Sigmoid colon (tissue), 7 donors: ENCODE measurements around the gene PUS10. TPM values are rescaled to one million over a fixed set of nuclear protein-coding genes. Genes with fewer than 3 reads are reported as not detected.

ENCODE experiments used
- DNase-seq: peaks from one replicate; pipeline ENCODE4 v3.0.0-alpha.2; 2019
- H3K27ac ChIP-seq, 4 donors: fragments of 200-600 bp; sonication (generic); one replicate each; pipeline ENCODE4 v1.5.1; 2016 to 2019; ENCODE audit warnings: mild to moderate bottlenecking in 1 of 4
- H3K27me3 ChIP-seq, 3 donors: fragments of 200-600 bp; sonication (generic); one replicate each; pipeline ENCODE4 v1.5.1; 2019; ENCODE audit warnings: mild to moderate bottlenecking in 1 of 3
- H3K36me3 ChIP-seq, 4 donors: fragments of 200-600 bp; sonication (generic); one replicate each; pipeline ENCODE4 v1.5.1; 2016 to 2019
- H3K4me1 ChIP-seq, 4 donors: fragments of 200-600 bp; sonication (generic); one replicate each; pipeline ENCODE4 v1.5.1; 2017 to 2019
- H3K4me3 ChIP-seq, 4 donors: fragments of 200-600 bp; sonication (generic); one replicate each; pipeline ENCODE4 v1.5.1; 2017 to 2019; ENCODE audit warnings: mild to moderate bottlenecking in 2 of 4, moderate library complexity in 1 of 4
- H3K9me3 ChIP-seq, 4 donors: fragments of 200-600 bp in 3 of 4; sonication (generic) in 3 of 4; one replicate each; pipeline versions ENCODE4 v1.5.1 to v1.6.1; 2013 to 2019
- EP300 ChIP-seq, 4 donors: sonication (generic); formaldehyde crosslinking; IDR thresholded peaks; one replicate each; pipeline ENCODE4 v1.6.1; 2017; ENCODE audit warnings: antibody characterized with exemption in 4 of 4
- POLR2A ChIP-seq, 2 donors: fragments of 450-650 bp; IDR thresholded peaks; one replicate each; pipeline ENCODE4 v1.6.1; 2016; ENCODE audit warnings: antibody characterized with exemption in 2 of 2, mild to moderate bottlenecking in 2 of 2, moderate library complexity in 2 of 2
- POLR2AphosphoS5 ChIP-seq, 4 donors: sonication (generic); formaldehyde crosslinking; IDR thresholded peaks; one replicate each; pipeline ENCODE4 v1.6.1; 2017; ENCODE audit warnings: antibody characterized with exemption in 4 of 4
- WGBS, 2 donors: extraction: QIAGEN DNeasy Blood & Tissue Kit; methylation state at CpG; one replicate each; pipeline ENCODE4 v1.1.7; 2013; 5-methylcytosine and 5-hydroxymethylcytosine counted together
- intact Hi-C: fragments of 100-400 bp; cut with DNase I; formaldehyde crosslinking; loops from one replicate; pipeline ENCODE4 v1.15.1; 2023
- polyA plus RNA-seq, 3 donors: library from polyadenylated mRNA; stranded (reverse); fragments of 200-250 nt; gene quantifications; one replicate each; pipeline ENCODE4 v1.2.3, GENCODE V29; 2013
- total RNA-seq, 4 donors: library from RNA; depleted of rRNA; stranded (reverse); fragments of >200 nt; gene quantifications; one replicate each; pipeline ENCODE4 v1.1.0, GENCODE V29; 2016
- TF ChIP-seq, protein P1 (sequence below), 4 experiments: fragments of 450-650 bp in 3 of 4; fragments of 200-600 bp in 1 of 4; IDR thresholded peaks; one replicate each; pipeline ENCODE4 v1.5.1; 2016 to 2019; ENCODE audit warnings: antibody characterized with exemption in 4 of 4, mild to moderate bottlenecking in 3 of 4, moderate library complexity in 2 of 4
- donor health status: healthy with polysubstance abuse.
- donor health status: Bipolar disorder and iron deficiency.
- donor health status: healthy.

The PUS10 gene
- total and polyA plus RNA-seq, 7 donors: 3.1 to 8.3 (median 5.0) TPM

DNA sequence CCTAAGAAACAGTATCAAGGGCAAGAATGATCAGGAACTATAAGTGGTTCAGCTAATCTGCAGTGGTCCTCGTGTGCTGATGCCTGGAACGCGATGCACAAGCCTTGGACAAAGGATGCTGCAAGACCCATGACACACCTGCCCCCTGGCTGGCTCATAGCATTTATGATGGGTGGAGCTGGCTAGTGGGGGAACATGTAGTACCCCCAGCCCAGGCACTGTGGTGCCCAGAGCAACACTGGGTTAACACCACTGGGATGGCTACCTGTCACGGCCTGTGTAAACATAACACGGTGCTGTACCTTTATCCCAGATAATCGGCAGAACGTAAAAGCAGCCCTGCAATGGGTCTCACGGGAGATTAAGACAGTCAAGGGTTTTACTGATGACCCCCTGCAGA lies 60.8 kb downstream of the PUS10 start:
- intact Hi-C loops: no loop called here
- Histone ChIP-seq H3K4me1 (no peaks in the 10 kb centered on the region), H3K4me3 (no peak overlapping the region), H3K9me3 (no peaks in the 10 kb centered on the region), H3K27me3 (no peaks in the 10 kb centered on the region), H3K36me3 (peaks cover 0 to 11% (median 0%) of the 10 kb centered on the region in 4 donors), H3K27ac (no peak overlapping the region)
- no peak for TF ChIP-seq POLR2AphosphoS5 (IDR thresholded peaks at IDR 0.05)
- TF ChIP-seq POLR2A (IDR thresholded peaks at IDR 0.05): no peak
- TF ChIP-seq EP300 (IDR thresholded peaks at IDR 0.05): no peak
- TF ChIP-seq, protein P1, sequence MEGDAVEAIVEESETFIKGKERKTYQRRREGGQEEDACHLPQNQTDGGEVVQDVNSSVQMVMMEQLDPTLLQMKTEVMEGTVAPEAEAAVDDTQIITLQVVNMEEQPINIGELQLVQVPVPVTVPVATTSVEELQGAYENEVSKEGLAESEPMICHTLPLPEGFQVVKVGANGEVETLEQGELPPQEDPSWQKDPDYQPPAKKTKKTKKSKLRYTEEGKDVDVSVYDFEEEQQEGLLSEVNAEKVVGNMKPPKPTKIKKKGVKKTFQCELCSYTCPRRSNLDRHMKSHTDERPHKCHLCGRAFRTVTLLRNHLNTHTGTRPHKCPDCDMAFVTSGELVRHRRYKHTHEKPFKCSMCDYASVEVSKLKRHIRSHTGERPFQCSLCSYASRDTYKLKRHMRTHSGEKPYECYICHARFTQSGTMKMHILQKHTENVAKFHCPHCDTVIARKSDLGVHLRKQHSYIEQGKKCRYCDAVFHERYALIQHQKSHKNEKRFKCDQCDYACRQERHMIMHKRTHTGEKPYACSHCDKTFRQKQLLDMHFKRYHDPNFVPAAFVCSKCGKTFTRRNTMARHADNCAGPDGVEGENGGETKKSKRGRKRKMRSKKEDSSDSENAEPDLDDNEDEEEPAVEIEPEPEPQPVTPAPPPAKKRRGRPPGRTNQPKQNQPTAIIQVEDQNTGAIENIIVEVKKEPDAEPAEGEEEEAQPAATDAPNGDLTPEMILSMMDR (IDR thresholded peaks at IDR 0.05): no peak
- no peak for DNase-seq
- WGBS, 2 donors: 58 to 84% methylated on average over 8 of the region's 8 CpGs

GRCh38 chr2:60954139-60954538 lies 63.9 kb downstream of the PUS10 start:
- Histone ChIP-seq H3K36me3 (peaks cover 0 to 11% (median 0%) of the 10 kb centered on the region in 4 donors), H3K27ac (no peak overlapping the region), H3K4me3 (no peak overlapping the region), H3K4me1 (no peaks in the 10 kb centered on the region), H3K9me3 (no peaks in the 10 kb centered on the region), H3K27me3 (no peaks in the 10 kb centered on the region)
- TF ChIP-seq POLR2AphosphoS5 (IDR thresholded peaks at IDR 0.05) (no peak), EP300 (IDR thresholded peaks at IDR 0.05) (no peak), POLR2A (IDR thresholded peaks at IDR 0.05) (no peak)
- TF ChIP-seq, protein P1 (IDR thresholded peaks at IDR 0.05): no peak
- no peak for DNase-seq
- intact Hi-C loops: no loop called here
- 66 to 80% methylated on average over 2 of the region's 2 CpGs for WGBS, 2 donors

DNA sequence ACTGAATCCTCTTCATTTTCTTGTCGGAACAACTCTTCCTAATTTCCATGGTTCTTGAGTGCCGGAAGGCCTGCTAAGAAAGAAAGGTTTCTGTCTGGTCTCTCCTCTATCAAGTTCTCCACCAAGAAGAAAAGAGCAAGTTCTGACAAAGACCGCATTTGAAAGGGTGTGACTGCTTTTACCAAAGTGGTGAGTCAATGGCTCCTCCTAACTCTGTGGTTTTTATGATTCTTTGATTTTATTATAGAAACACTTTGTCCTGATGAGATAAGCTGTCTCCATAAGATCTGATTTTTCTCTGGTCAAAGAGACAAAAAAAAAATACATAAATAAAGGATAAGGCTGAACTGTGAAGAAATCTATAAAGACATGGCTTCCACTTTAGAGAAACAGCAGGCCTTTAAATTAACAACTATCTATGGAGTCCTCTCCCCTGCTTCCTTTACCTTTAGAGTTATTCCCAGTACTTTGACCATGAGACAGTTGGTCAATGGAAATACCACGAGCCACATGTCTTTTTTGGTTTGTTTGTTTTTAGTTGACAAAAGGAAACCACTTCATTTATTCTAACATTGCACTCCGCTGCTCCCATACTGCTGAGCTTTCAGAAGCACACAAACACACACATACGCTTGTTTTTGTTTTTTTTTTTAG lies 69.0 kb downstream of the PUS10 start:
- H3K27ac ChIP-seq: no peak overlapping the region
- no peaks in the 10 kb centered on the region for H3K4me1 ChIP-seq
- TF ChIP-seq EP300 (IDR thresholded peaks at IDR 0.05): no peak
- TF ChIP-seq, protein P1 (IDR thresholded peaks at IDR 0.05): no peak
- TF ChIP-seq POLR2AphosphoS5 (IDR thresholded peaks at IDR 0.05): no peak
- no peak for TF ChIP-seq POLR2A (IDR thresholded peaks at IDR 0.05)
- 70 to 81% methylated on average over 6 of the region's 6 CpGs for WGBS, 2 donors
- no peaks in the 10 kb centered on the region for H3K9me3 ChIP-seq
- no peak for DNase-seq
- H3K36me3 ChIP-seq: peaks cover 0 to 11% (median 0%) of the 10 kb centered on the region in 4 donors
- intact Hi-C loops: no loop called here
- no peak overlapping the region for H3K4me3 ChIP-seq
- no peaks in the 10 kb centered on the region for H3K27me3 ChIP-seq

GRCh38 chr2:60948161-60948560 lies 69.9 kb downstream of the PUS10 start:
- 97 to 98% methylated on average over 8 of the region's 8 CpGs for WGBS, 2 donors
- Histone ChIP-seq H3K36me3 (peaks cover 0 to 5% (median 0%) of the 10 kb centered on the region in 4 donors), H3K27me3 (no peaks in the 10 kb centered on the region), H3K9me3 (no peaks in the 10 kb centered on the region), H3K4me1 (no peaks in the 10 kb centered on the region), H3K27ac (no peak overlapping the region), H3K4me3 (no peak overlapping the region)
- intact Hi-C loops: no loop called here
- TF ChIP-seq, protein P1 (IDR thresholded peaks at IDR 0.05): no peak
- no peak for TF ChIP-seq POLR2AphosphoS5 (IDR thresholded peaks at IDR 0.05)
- no peak for TF ChIP-seq EP300 (IDR thresholded peaks at IDR 0.05)
- TF ChIP-seq POLR2A (IDR thresholded peaks at IDR 0.05): no peak
- DNase-seq: no peak

DNA sequence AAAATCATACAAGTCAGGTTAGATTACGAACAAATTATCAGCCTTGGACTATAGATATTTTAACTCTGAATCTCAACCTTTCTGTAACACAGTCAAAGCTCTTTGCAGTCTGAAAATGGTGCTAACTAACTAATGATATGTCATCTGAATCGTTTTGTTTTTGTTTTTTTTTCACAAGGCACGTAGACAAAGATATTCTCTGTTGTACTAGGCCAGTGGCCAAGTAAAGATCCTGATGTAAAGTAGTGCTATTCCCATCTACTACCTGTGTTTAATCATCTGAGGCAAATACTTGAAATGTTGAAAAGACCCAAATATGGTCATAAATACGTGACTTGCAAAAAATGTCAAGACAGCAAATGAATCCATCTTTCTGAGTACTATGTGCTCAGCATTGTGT lies 71.0 kb downstream of the PUS10 start:
- H3K4me3 ChIP-seq: no peak overlapping the region
- WGBS, 2 donors: 81 to 94% methylated on average over 4 of the region's 4 CpGs
- no peaks in the 10 kb centered on the region for H3K27me3 ChIP-seq
- no peak for DNase-seq
- H3K4me1 ChIP-seq: no peaks in the 10 kb centered on the region
- intact Hi-C loops: no loop called here
- H3K9me3 ChIP-seq: no peaks in the 10 kb centered on the region
- TF ChIP-seq POLR2A (IDR thresholded peaks at IDR 0.05) (no peak), EP300 (IDR thresholded peaks at IDR 0.05) (no peak), POLR2AphosphoS5 (IDR thresholded peaks at IDR 0.05) (no peak)
- TF ChIP-seq, protein P1 (IDR thresholded peaks at IDR 0.05): no peak
- no peak overlapping the region for H3K27ac ChIP-seq
- peaks cover 0 to 5% (median 0%) of the 10 kb centered on the region in 4 donors for H3K36me3 ChIP-seq
